ENCODE measurements around the gene TANC1. TPM values are rescaled to one million over a fixed set of nuclear protein-coding genes. Genes with fewer than 3 reads are reported as not detected.

The TANC1 gene
- total and polyA plus RNA-seq, 2 of the 4 experiments (the other 2 are of a cell fraction): 10.2 to 12.9 TPM

GRCh38 chr2:159131914-159132281 is 163.5 kb downstream of the TANC1 start:
- Histone ChIP-seq H3K9me3 (ENCODE audit: control insufficient read depth, insufficient read depth, low read length) (no peaks in the 10 kb centered on the region), H3K79me1 (ENCODE audit: low read depth in 1 of 2, low read length in 2 of 2) (peaks cover 10 to 43% of the 10 kb centered on the region in 2 experiments; a peak in 3 of 4 replicates), H4K91ac (ENCODE audit: insufficient read depth, low read depth, low read length) (peak overlapping the region; percentile 91), H3K23ac (ENCODE audit: low read depth, low read length) (no peak overlapping the region), H3K56ac (ENCODE audit: extremely low read depth, insufficient read depth, low read length) (peak overlapping the region; percentile 64; the same call in 1 of the 2 replicates), H3K27me3 (ENCODE audit: control insufficient read depth, insufficient read depth, low read length) (no peaks in the 10 kb centered on the region), H2BK120ac (ENCODE audit: low read depth, low read length) (peak overlapping the region; percentile 92), H3K4ac (ENCODE audit: low read depth, low read length) (peak overlapping the region; percentile 91; the same call in 1 of the 2 replicates), H3K4me2 (ENCODE audit: low read depth, low read length) (peak overlapping the region; percentile 22), H3K9ac (ENCODE audit: low read depth, low read length) (no peak overlapping the region; the same call in 1 of the 2 replicates), H4K20me1 (ENCODE audit: insufficient read depth, low read length) (no peaks in the 10 kb centered on the region), H2AK5ac (ENCODE audit: low read depth, low read length) (peak overlapping the region; percentile 82), H2BK5ac (ENCODE audit: low read depth, low read length, poor library complexity, severe bottlenecking) (peak overlapping the region; percentile 92), H2BK20ac (ENCODE audit: low read depth, low read length) (peak overlapping the region; percentile 95; the same call in 1 of the 2 replicates), H4K8ac (ENCODE audit: low read depth in 2 of 2, low read length in 2 of 2) (peak overlapping the region; percentile 50 to 86), H2BK15ac (ENCODE audit: low read depth, low read length) (peak overlapping the region; percentile 93; the same call in 1 of the 3 replicates), H2AK9ac (replicated peaks; ENCODE audit: low read depth, low read length, poor library complexity) (peak overlapping the region; percentile 35), H3K27ac (ENCODE audit: insufficient read depth, low read length) (peak overlapping the region; percentile 87; the same call in 1 of the 2 replicates), H3K14ac (replicated peaks; ENCODE audit: low read depth, low read length) (no peak overlapping the region), H3K4me3 (ENCODE audit: insufficient read depth, low read depth, low read length) (no peak overlapping the region), H3K36me3 (ENCODE audit: control insufficient read depth, insufficient read depth, low read length) (no peaks in the 10 kb centered on the region), H4K5ac (ENCODE audit: low read depth, low read length) (peak overlapping the region; percentile 85; the same call in 1 of the 2 replicates), H3K9me1 (ENCODE audit: insufficient read depth, low read length) (peaks cover 5% of the 10 kb centered on the region), H2AFZ (replicated peaks; ENCODE audit: low read length, poor library complexity) (no peak overlapping the region), H3K4me1 (ENCODE audit: control insufficient read depth, insufficient read depth, low read length) (peaks cover 27% of the 10 kb centered on the region), H3K18ac (ENCODE audit: low read depth, low read length) (peak overlapping the region; percentile 88; the same call in 1 of the 2 replicates)
- dilution Hi-C loops (cut with HindIII; ENCODE audit: low sequenced_read_pairs, unreplicated experiment): no loop called here
- 0% methylated on average over 2 of the region's 4 CpGs; no CpG with 5 or more reads in 1 of the 2 experiments for WGBS, 2 experiments (ENCODE audit: extremely low coverage in 2 of 2, insufficient read length in 1 of 2)
- no TSS peak for BruUV-seq (replicated peaks)
- ChIA-PET POLR2A (ENCODE audit: unreplicated experiment) (interaction anchor here (0.6 kb wide), 1 partner anchor 48 kb away, joined by 3 read pairs; no protein-coding TSS in a partner anchor), CTCF (no interaction called here)
- DNase-seq: peak; percentile 97
- peak; percentile 54 for ATAC-seq (ENCODE audit: low read depth)
- in situ Hi-C loops (cut with MboI; ENCODE audit: low sequenced_read_pairs): no loop called here
- intact Hi-C loops (cut with micrococcal nuclease): loop anchor here (10.0 kb wide), 2 partner anchors 483 to 673 kb away; partner anchors contain the start of gene BAZ2B
- TF ChIP-seq FOS (IDR thresholded peaks at IDR 0.05; ENCODE audit: low read depth, low read length) (peak; percentile 79), NFE2L2 (IDR thresholded peaks at IDR 0.05; ENCODE audit: low read depth, low read length) (0 out of 2 replicates have a peak, but pooled peaks have one; percentile 11), MXI1 (IDR thresholded peaks at IDR 0.05; ENCODE audit: borderline replicate concordance, low read depth, low read length) (no peak), RAD21 (IDR thresholded peaks at IDR 0.05; ENCODE audit: low read length) (peak; percentile 22; the same call in 1 of the 2 replicates), USF2 (IDR thresholded peaks at IDR 0.05; ENCODE audit: low read depth, low read length) (no peak), CTCF (conservative IDR thresholded peaks at IDR 0.05; ENCODE audit: low read depth, low read length) (no peak), CEBPB (IDR thresholded peaks at IDR 0.05; ENCODE audit: low read depth, low read length) (peak; percentile 34; the same call in 1 of the 2 replicates), RCOR1 (IDR thresholded peaks at IDR 0.05; ENCODE audit: insufficient replicate concordance, low read length) (no peak), POLR2A (IDR thresholded peaks at IDR 0.05; ENCODE audit: low read depth, low read length) (no peak), MAFK (IDR thresholded peaks at IDR 0.05; ENCODE audit: low read depth, low read length) (no peak), CHD1 (IDR thresholded peaks at IDR 0.05; ENCODE audit: low read depth, low read length) (no peak), ELK1 (IDR thresholded peaks at IDR 0.05; ENCODE audit: borderline replicate concordance, low read depth, low read length) (no peak), MAZ (IDR thresholded peaks at IDR 0.05; ENCODE audit: borderline replicate concordance, low read depth, low read length) (0 out of 2 replicates have a peak, but pooled peaks have one; percentile 19), SMC3 (IDR thresholded peaks at IDR 0.05; ENCODE audit: low read depth, low read length) (0 out of 2 replicates have a peak, but pooled peaks have one; percentile 1), BHLHE40 (IDR thresholded peaks at IDR 0.05; ENCODE audit: low read depth, low read length) (no peak)

Measured in IMR-90 (cell line).